Measurements from ENCODE around the gene SPEG.

SPEG gene

GRCh38 chr2:219471476-219472371, 37.1 kb downstream of the SPEG start:
- no peak for TF ChIP-seq CTCF (IDR thresholded peaks at IDR 0.05; ENCODE audit: low read depth, low read length, missing control alignments)
- no peak overlapping the region for H3K4me3 ChIP-seq (ENCODE audit: low read depth, low read length)
- in situ Hi-C loops (cut with HindIII; ENCODE audit: low sequenced_read_pairs) = no loop called here
- DNase-seq (ENCODE audit: low read depth) = no peak

GRCh38 chr2:219472629-219473187, 38.1 kb downstream of the SPEG start:
- DNase-seq (ENCODE audit: low read depth) = no peak
- H3K4me3 ChIP-seq (ENCODE audit: low read depth, low read length) = no peak overlapping the region
- in situ Hi-C loops (cut with HindIII; ENCODE audit: low sequenced_read_pairs) = no loop called here
- TF ChIP-seq CTCF (IDR thresholded peaks at IDR 0.05; ENCODE audit: low read depth, low read length, missing control alignments) = no peak

DNA sequence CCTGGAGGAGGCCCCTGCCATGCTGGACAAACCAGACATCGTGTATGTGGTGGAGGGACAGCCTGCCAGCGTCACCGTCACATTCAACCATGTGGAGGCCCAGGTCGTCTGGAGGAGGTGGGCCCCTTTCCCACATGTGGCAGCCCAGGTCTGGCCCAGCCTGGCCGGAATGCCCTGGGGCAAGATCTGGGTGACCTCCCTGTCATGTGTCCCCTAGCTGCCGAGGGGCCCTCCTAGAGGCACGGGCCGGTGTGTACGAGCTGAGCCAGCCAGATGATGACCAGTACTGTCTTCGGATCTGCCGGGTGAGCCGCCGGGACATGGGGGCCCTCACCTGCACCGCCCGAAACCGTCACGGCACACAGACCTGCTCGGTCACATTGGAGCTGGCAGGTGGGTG, 38.9 kb downstream of the SPEG start:
- TF ChIP-seq CTCF (IDR thresholded peaks at IDR 0.05; ENCODE audit: low read depth, low read length, missing control alignments) = no peak
- H3K4me3 ChIP-seq (ENCODE audit: low read depth, low read length) = no peak overlapping the region
- DNase-seq (ENCODE audit: low read depth) = no peak
- in situ Hi-C loops (cut with HindIII; ENCODE audit: low sequenced_read_pairs) = no loop called here

GRCh38 chr2:219474285-219475060, 39.8 kb downstream of the SPEG start:
- no peak for DNase-seq (ENCODE audit: low read depth)
- H3K4me3 ChIP-seq (ENCODE audit: low read depth, low read length) = no peak overlapping the region
- no peak for TF ChIP-seq CTCF (IDR thresholded peaks at IDR 0.05; ENCODE audit: low read depth, low read length, missing control alignments)
- in situ Hi-C loops (cut with HindIII; ENCODE audit: low sequenced_read_pairs) = no loop called here

- in situ Hi-C loops (cut with HindIII; ENCODE audit: low sequenced_read_pairs) = no loop called here
- no peak for TF ChIP-seq CTCF (IDR thresholded peaks at IDR 0.05; ENCODE audit: low read depth, low read length, missing control alignments)
- no peak for DNase-seq (ENCODE audit: low read depth)
- H3K4me3 ChIP-seq (ENCODE audit: low read depth, low read length) = no peak overlapping the region
Observed at GRCh38 chr2:219475278-219475677, 40.6 kb downstream of the SPEG start.

Data from astrocyte of the cerebellum (primary cell).